Fibroblast of lung (primary cell): ENCODE results near the gene CALHM3. TPM values are rescaled to one million over a fixed set of nuclear protein-coding genes. Genes with fewer than 3 reads are reported as not detected.
A peak's percentile ranks its signal among the peaks of the same experiment; 100 is the strongest.
"Not testable (repeated sequence)": the region's sequence is repeated elsewhere in the genome, so short reads cannot be mapped to it uniquely, and the experiment has no call there.

Experiments
- DNase-seq, 2 donors: peaks; one replicate each; pipeline versions ENCODE4 v3.0.0 to v3.0.0-alpha.2; 2010; ENCODE audit warnings: low read depth in 2 of 2
- H2AFZ ChIP-seq: 2 replicates; pipeline ENCODE4 v1.5.1; 2012; ENCODE audit warnings: low read length, control low read depth, inconsistent platforms
- H3K27ac ChIP-seq: 2 replicates; pipeline ENCODE4 v1.5.1; 2011; ENCODE audit warnings: low read length, control low read depth; ENCODE audit not compliant: insufficient read depth
- H3K27me3 ChIP-seq: 2 replicates; pipeline ENCODE4 v1.5.1; 2011; ENCODE audit warnings: mild to moderate bottlenecking, low read length; ENCODE audit not compliant: control insufficient read depth, insufficient read depth
- H3K36me3 ChIP-seq: 2 replicates; pipeline ENCODE4 v1.5.1; 2011; ENCODE audit warnings: low read length; ENCODE audit not compliant: control insufficient read depth, insufficient read depth
- H3K4me1 ChIP-seq: 2 replicates; pipeline ENCODE4 v1.5.1; 2011; ENCODE audit warnings: low read length; ENCODE audit not compliant: control insufficient read depth, insufficient read depth; ENCODE audit errors: extremely low read depth
- H3K4me2 ChIP-seq: 2 replicates; pipeline ENCODE4 v1.5.1; 2011; ENCODE audit warnings: low read length, control low read depth; ENCODE audit not compliant: insufficient read depth; ENCODE audit errors: extremely low read depth
- H3K4me3 ChIP-seq, 4 experiments: fragments of 200-600 bp in 1 of 4; sonication (generic) in 1 of 4; replicated peaks in 1 of 4; 2 replicates each; pipeline ENCODE4 v1.5.1; 2011 to 2016; ENCODE audit warnings: low read length in 4 of 4, low read depth in 3 of 4, mild to moderate bottlenecking in 3 of 4, control low read depth in 2 of 4, inconsistent platforms in 1 of 4, mixed read lengths in 1 of 4; ENCODE audit not compliant: insufficient read depth in 1 of 4; ENCODE audit errors: control extremely low read depth in 1 of 4
- H3K79me2 ChIP-seq: 2 replicates; pipeline ENCODE4 v1.5.1; 2012; ENCODE audit warnings: mild to moderate bottlenecking, low read length, inconsistent platforms; ENCODE audit not compliant: control insufficient read depth, insufficient read depth
- H3K9ac ChIP-seq: 2 replicates; pipeline ENCODE4 v1.5.1; 2011; ENCODE audit warnings: mild to moderate bottlenecking, low read length, control low read depth; ENCODE audit not compliant: insufficient read depth
- H3K9me3 ChIP-seq: 2 replicates; pipeline ENCODE4 v1.5.1; 2012; ENCODE audit warnings: low read depth, low read length; ENCODE audit not compliant: control insufficient read depth, insufficient read depth
- H4K20me1 ChIP-seq: 2 replicates; pipeline ENCODE4 v1.5.1; 2011; ENCODE audit warnings: low read length; ENCODE audit not compliant: control insufficient read depth, insufficient read depth; ENCODE audit errors: extremely low read depth
- CTCF ChIP-seq, 2 donors: IDR thresholded peaks in 1 of 2; conservative IDR thresholded peaks in 1 of 2; 1 replicate in 1 of 2; 2 replicates in 1 of 2; pipeline ENCODE4 v1.5.1; 2011 to 2012; ENCODE audit warnings: low read length in 2 of 2, control low read depth in 1 of 2, inconsistent platforms in 1 of 2, low read depth in 1 of 2, mild to moderate bottlenecking in 1 of 2
- EZH2 ChIP-seq: IDR thresholded peaks from 2 replicates; pipeline ENCODE4 v1.5.1; 2012; ENCODE audit warnings: low read length, control low read depth, mild to moderate bottlenecking; ENCODE audit errors: missing control alignments
- polyA plus RNA-seq, 2 donors: library from polyadenylated mRNA; depleted of rRNA in 1 of 2; stranded (reverse) in 1 of 2; unstranded in 1 of 2; fragments of >200 nt; gene quantifications; 2 replicates each; pipeline ENCODE4 v1.2.1, GENCODE V29; 2011 to 2012; ENCODE audit warnings: missing spikeins in 1 of 2
- total RNA-seq: library from RNA; depleted of rRNA; stranded (reverse); fragments of >200 nt; gene quantifications from 2 replicates; pipeline ENCODE4 v1.2.1, GENCODE V29; 2014

Gene CALHM3
- total and polyA plus RNA-seq, 2 donors (not counting 1 experiment from before 2014, with no cell fraction given) = not detected

- Histone ChIP-seq H3K27me3 (no peaks in the 10 kb centered on the region), H3K4me1 (peaks cover 12% of the 10 kb centered on the region)
Measured at GRCh38 chr10:103487410-103487708, 8.3 kb upstream of the CALHM3 start.

GRCh38 chr10:103486635-103487409 is 7.8 kb upstream of the CALHM3 start:
- H2AFZ ChIP-seq, H3K36me3 ChIP-seq, H3K27ac ChIP-seq, H3K4me3 ChIP-seq, H3K79me2 ChIP-seq, H4K20me1 ChIP-seq, H3K4me1 ChIP-seq, H3K9me3 ChIP-seq, H3K9ac ChIP-seq, H3K4me2 ChIP-seq, DNase-seq, H3K27me3 ChIP-seq: not testable (repeated sequence)

More at GRCh38 chr10:103487410-103487708, 8.3 kb upstream of the CALHM3 start:
- DNase-seq = no peak
- no peak overlapping the region for H3K9ac ChIP-seq
- H3K36me3 ChIP-seq = no peaks in the 10 kb centered on the region
- no peak overlapping the region for H3K4me2 ChIP-seq
- no peak overlapping the region for H3K4me3 ChIP-seq
- H2AFZ ChIP-seq = no peak overlapping the region
- TF ChIP-seq EZH2 (no peak), CTCF (conservative IDR thresholded peaks at IDR 0.05 in 1 of 2, IDR thresholded peaks at IDR 0.05 in 1 of 2; ENCODE audit: low read depth in 1 of 2, low read length in 2 of 2) (no peak)
- H4K20me1 ChIP-seq = no peaks in the 10 kb centered on the region
- H3K9me3 ChIP-seq = no peaks in the 10 kb centered on the region
- H3K27ac ChIP-seq = no peak overlapping the region
- no peaks in the 10 kb centered on the region for H3K79me2 ChIP-seq

GRCh38 chr10:103481974-103482531 is 3.0 kb upstream of the CALHM3 start:
- H3K4me3 ChIP-seq = no peak overlapping the region
- no peaks in the 10 kb centered on the region for H4K20me1 ChIP-seq
- no peak overlapping the region for H3K9ac ChIP-seq
- H2AFZ ChIP-seq = no peak overlapping the region
- H3K27ac ChIP-seq = no peak overlapping the region
- no peaks in the 10 kb centered on the region for H3K27me3 ChIP-seq
- no peaks in the 10 kb centered on the region for H3K79me2 ChIP-seq
- TF ChIP-seq CTCF (conservative IDR thresholded peaks at IDR 0.05 in 1 of 2, IDR thresholded peaks at IDR 0.05 in 1 of 2; ENCODE audit: low read depth in 1 of 2, low read length in 2 of 2) (peak; percentile 66 to 76), EZH2 (no peak)
- no peaks in the 10 kb centered on the region for H3K9me3 ChIP-seq
- no peak overlapping the region for H3K4me2 ChIP-seq
- no peaks in the 10 kb centered on the region for H3K36me3 ChIP-seq
- peak; percentile 54 to 81 for DNase-seq
- H3K4me1 ChIP-seq = peaks cover 3% of the 10 kb centered on the region
